ENCODE data around the gene TANGO2. TPM values are rescaled to one million over a fixed set of nuclear protein-coding genes. Genes with fewer than 3 reads are reported as not detected.

The TANGO2 gene
- 25.1 TPM for total RNA-seq

GRCh38 chr22:20020533-20021195, at the start of gene TANGO2:
Gene TANGO2 (plus strand): TSS chr22:20021110. CDS start chr22:20036799, 15,689 bp downstream.

GRCh38 chr22:20016734-20017621, 3.9 kb upstream of the TANGO2 start, which contains the start of gene ARVCF:
Gene ARVCF (minus strand): TSS chr22:20016823. CDS start chr22:19990794, 26,029 bp downstream.

GRCh38 chr22:20079745-20080444, 59.0 kb downstream of the TANGO2 start, which contains the start of gene DGCR8:
Gene DGCR8 (plus strand): TSS chr22:20080241. CDS start chr22:20085964, 5,723 bp downstream.

GRCh38 chr22:20115691-20116375, 94.9 kb downstream of the TANGO2 start, which contains the start of gene RANBP1:
Gene RANBP1 (plus strand): TSS chr22:20116104. CDS start chr22:20116185, 81 bp downstream.

Small RNA genes lying within 50 kb of the gene (small RNA-seq; reads per million reads assigned to genes)
- gene MIR185 (ENCODE audit: low replicate concordance) (2.7 reads per million, percentile 91 among the genes with 10 or more reads in this experiment), gene MIR6816 (ENCODE audit: low replicate concordance) (0.12 reads per million), gene RF00017 (ENCODE audit: low replicate concordance) (not detected)

Other genes starting within 250 kb of the TANGO2 start
- 8.0 TPM for gene GNB1L, start 166.2 kb upstream of the TANGO2 start, total RNA-seq
- gene RTL10, start 166.2 kb upstream of the TANGO2 start, total RNA-seq = 16.8 TPM
- gene COMT, start 79.3 kb upstream of the TANGO2 start, total RNA-seq = 136 TPM
- 21.5 TPM for gene TXNRD2, start 79.3 kb upstream of the TANGO2 start, total RNA-seq
- 63.2 TPM for gene ARVCF, start 4.3 kb upstream of the TANGO2 start, total RNA-seq
- 26.6 TPM for gene DGCR8, start 59.1 kb downstream of the TANGO2 start, total RNA-seq
- gene RANBP1, start 95.0 kb downstream of the TANGO2 start, total RNA-seq = 94.2 TPM
- 55.1 TPM for gene TRMT2A, start 96.1 kb downstream of the TANGO2 start, total RNA-seq
- gene ZDHHC8, start 110.7 kb downstream of the TANGO2 start, total RNA-seq = 20.7 TPM
- gene CCDC188, start 129.9 kb downstream of the TANGO2 start, total RNA-seq = 0.35 TPM
- gene RTN4R, start 247.2 kb downstream of the TANGO2 start, total RNA-seq = 7.6 TPM